Measurements from ENCODE around the gene HERC4. TPM values are rescaled to one million over a fixed set of nuclear protein-coding genes. Genes with fewer than 3 reads are reported as not detected.
"Not testable (repeated sequence)": the region's sequence is repeated elsewhere in the genome, so short reads cannot be mapped to it uniquely, and the experiment has no call there.

Gene HERC4
- polyA plus RNA-seq, 1 donor from 2014 or later, result 45.6 TPM

DNA sequence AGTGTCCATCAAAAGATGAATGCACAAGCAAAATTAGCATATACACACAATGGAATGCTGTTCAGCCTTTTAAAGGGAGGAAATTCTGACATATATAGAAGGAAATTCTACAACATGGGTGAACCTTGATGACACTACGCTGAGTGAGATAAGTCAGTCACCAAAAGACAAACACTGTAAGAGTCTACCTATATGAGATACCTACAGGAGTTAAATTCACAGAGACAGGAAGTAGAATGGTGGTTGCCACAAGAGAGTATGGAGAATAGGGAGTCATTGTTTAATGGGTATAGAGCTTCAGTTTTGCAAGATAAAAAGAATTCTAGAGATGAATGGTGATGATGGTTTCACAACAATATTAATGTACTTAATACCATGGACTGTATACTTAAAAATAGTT is 51.8 kb downstream of the HERC4 start:
- Histone ChIP-seq H3K9me2 (ENCODE audit: insufficient read depth, low read length) (no peaks in the 10 kb centered on the region), H3K36me3 (ENCODE audit: insufficient read depth, low read length) (no peaks in the 10 kb centered on the region), H3K27ac (ENCODE audit: low read length) (no peak overlapping the region), H3F3A (ENCODE audit: insufficient read depth, low read length, poor library complexity, severe bottlenecking) (no peaks in the 10 kb centered on the region), H3K79me2 (replicated peaks; ENCODE audit: insufficient read depth, low read length) (no peaks in the 10 kb centered on the region), H3K9me3 (ENCODE audit: low read length) (no peaks in the 10 kb centered on the region), H4K20me1 (ENCODE audit: insufficient read depth) (no peaks in the 10 kb centered on the region), H3K4me3 (ENCODE audit: low read length) (no peak overlapping the region), H2AFZ (ENCODE audit: low read depth, low read length) (no peak overlapping the region), H3K27me3 (ENCODE audit: insufficient read depth, low read depth, low read length) (no peaks in the 10 kb centered on the region), H3K9ac (ENCODE audit: low read length) (no peak overlapping the region), H3K4me2 (ENCODE audit: low read length) (no peak overlapping the region)
- TF ChIP-seq TAF1 (IDR thresholded peaks at IDR 0.05; ENCODE audit: low read depth) (no peak), MXI1 (conservative IDR thresholded peaks at IDR 0.05; ENCODE audit: poor library complexity, severe bottlenecking) (no peak), POLR2AphosphoS5 (IDR thresholded peaks at IDR 0.05) (no peak)
- TF ChIP-seq, protein P1, sequence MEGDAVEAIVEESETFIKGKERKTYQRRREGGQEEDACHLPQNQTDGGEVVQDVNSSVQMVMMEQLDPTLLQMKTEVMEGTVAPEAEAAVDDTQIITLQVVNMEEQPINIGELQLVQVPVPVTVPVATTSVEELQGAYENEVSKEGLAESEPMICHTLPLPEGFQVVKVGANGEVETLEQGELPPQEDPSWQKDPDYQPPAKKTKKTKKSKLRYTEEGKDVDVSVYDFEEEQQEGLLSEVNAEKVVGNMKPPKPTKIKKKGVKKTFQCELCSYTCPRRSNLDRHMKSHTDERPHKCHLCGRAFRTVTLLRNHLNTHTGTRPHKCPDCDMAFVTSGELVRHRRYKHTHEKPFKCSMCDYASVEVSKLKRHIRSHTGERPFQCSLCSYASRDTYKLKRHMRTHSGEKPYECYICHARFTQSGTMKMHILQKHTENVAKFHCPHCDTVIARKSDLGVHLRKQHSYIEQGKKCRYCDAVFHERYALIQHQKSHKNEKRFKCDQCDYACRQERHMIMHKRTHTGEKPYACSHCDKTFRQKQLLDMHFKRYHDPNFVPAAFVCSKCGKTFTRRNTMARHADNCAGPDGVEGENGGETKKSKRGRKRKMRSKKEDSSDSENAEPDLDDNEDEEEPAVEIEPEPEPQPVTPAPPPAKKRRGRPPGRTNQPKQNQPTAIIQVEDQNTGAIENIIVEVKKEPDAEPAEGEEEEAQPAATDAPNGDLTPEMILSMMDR (IDR thresholded peaks at IDR 0.05; ENCODE audit: poor library complexity, severe bottlenecking), result no peak

DNA sequence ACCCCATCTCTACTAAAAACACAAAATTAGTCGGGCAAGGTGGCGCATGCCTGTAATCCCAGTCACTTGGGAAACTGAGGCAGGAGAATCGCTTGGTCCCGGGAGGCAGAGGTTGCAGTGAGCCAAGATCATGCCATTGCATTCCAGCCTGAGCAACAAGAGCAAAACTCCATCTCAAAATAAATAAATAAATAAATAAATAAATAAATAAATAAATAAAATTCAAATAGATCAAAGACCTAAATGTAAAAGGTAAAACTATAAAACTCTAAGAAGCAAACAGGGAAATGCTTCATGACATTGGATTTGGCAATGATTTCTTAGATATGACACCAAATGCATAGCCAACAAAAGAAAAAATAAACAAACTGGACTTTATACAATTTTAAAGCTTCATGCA is 52.8 kb downstream of the HERC4 start:
- not testable (repeated sequence) for H3K27me3 ChIP-seq (ENCODE audit: insufficient read depth, low read depth, low read length); H3K4me2 ChIP-seq (ENCODE audit: low read length); H3K27ac ChIP-seq (ENCODE audit: low read length); H3K9me2 ChIP-seq (ENCODE audit: insufficient read depth, low read length); H3K4me3 ChIP-seq (ENCODE audit: low read length); H4K20me1 ChIP-seq (ENCODE audit: insufficient read depth); H3K9me3 ChIP-seq (ENCODE audit: low read length); H3K36me3 ChIP-seq (ENCODE audit: insufficient read depth, low read length); H3F3A ChIP-seq (ENCODE audit: insufficient read depth, low read length, poor library complexity, severe bottlenecking); H2AFZ ChIP-seq (ENCODE audit: low read depth, low read length); H3K79me2 ChIP-seq (replicated peaks; ENCODE audit: insufficient read depth, low read length); H3K9ac ChIP-seq (ENCODE audit: low read length)

DNA sequence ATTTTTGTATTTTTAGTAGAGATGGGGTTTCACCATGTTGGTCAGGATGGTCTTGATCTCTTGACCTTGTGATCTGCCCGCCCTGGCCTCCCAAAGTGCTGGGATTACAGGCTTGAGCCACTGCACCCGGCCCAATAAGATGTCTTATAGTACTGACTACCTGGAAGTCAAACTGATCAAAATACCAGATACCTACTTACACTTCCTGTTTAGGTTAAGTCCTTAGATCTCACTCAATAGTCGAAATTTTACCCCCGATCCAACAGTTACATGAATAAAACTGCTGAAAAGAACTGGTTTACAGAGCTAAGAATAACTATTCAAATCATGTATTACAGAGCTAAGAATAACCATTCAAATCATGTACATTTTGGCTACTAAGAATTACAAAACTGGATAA is 58.6 kb downstream of the HERC4 start:
- not testable (repeated sequence) for H3K9me3 ChIP-seq (ENCODE audit: low read length); H2AFZ ChIP-seq (ENCODE audit: low read depth, low read length); H3K27ac ChIP-seq (ENCODE audit: low read length); H3K4me3 ChIP-seq (ENCODE audit: low read length); H3K27me3 ChIP-seq (ENCODE audit: insufficient read depth, low read depth, low read length); H3K9me2 ChIP-seq (ENCODE audit: insufficient read depth, low read length); H3K4me2 ChIP-seq (ENCODE audit: low read length); H3K9ac ChIP-seq (ENCODE audit: low read length); H3K79me2 ChIP-seq (replicated peaks; ENCODE audit: insufficient read depth, low read length); H4K20me1 ChIP-seq (ENCODE audit: insufficient read depth); H3F3A ChIP-seq (ENCODE audit: insufficient read depth, low read length, poor library complexity, severe bottlenecking); H3K36me3 ChIP-seq (ENCODE audit: insufficient read depth, low read length)

DNA sequence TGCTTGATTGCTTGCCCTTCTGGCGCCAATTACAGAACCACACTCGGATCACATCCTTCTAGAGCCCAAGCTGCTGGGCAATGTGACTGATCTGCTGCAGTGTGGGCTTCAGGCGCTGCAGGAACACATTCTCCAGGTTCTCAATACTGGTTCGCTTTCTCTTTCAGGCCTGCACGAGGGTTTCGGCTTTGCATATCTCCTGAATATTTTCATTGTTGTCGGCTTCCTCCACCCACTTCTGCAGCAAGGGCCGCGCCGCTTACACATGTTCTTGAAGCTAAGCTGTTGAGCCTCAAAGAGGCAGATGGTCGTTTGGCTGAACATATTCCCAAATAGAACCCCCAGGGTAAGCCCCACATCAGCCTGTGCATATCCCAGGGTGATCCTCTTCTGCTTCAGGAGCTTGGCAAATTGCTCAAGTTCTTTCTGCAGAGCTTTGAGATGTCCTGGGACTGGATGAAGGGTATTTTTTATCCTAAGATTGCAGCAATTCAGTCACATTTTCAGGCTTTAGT is 64.6 kb downstream of the HERC4 start:
- Histone ChIP-seq H2AFZ (ENCODE audit: low read depth, low read length) (no peak overlapping the region), H3K9ac (ENCODE audit: low read length) (no peak overlapping the region), H3K36me3 (ENCODE audit: insufficient read depth, low read length) (no peaks in the 10 kb centered on the region), H3K9me2 (ENCODE audit: insufficient read depth, low read length) (no peaks in the 10 kb centered on the region), H3K27ac (ENCODE audit: low read length) (no peak overlapping the region), H3K9me3 (ENCODE audit: low read length) (peaks cover 10% of the 10 kb centered on the region), H3K79me2 (replicated peaks; ENCODE audit: insufficient read depth, low read length) (no peaks in the 10 kb centered on the region), H3K27me3 (ENCODE audit: insufficient read depth, low read depth, low read length) (no peaks in the 10 kb centered on the region), H3K4me3 (ENCODE audit: low read length) (no peak overlapping the region), H3F3A (ENCODE audit: insufficient read depth, low read length, poor library complexity, severe bottlenecking) (no peaks in the 10 kb centered on the region), H4K20me1 (ENCODE audit: insufficient read depth) (no peaks in the 10 kb centered on the region), H3K4me2 (ENCODE audit: low read length) (no peak overlapping the region)
- no peak for TF ChIP-seq TAF1 (IDR thresholded peaks at IDR 0.05; ENCODE audit: low read depth)
- no peak for TF ChIP-seq EP300 (conservative IDR thresholded peaks at IDR 0.05; ENCODE audit: poor library complexity, severe bottlenecking)
- TF ChIP-seq POLR2AphosphoS5 (IDR thresholded peaks at IDR 0.05), result no peak
- TF ChIP-seq, protein P2, sequence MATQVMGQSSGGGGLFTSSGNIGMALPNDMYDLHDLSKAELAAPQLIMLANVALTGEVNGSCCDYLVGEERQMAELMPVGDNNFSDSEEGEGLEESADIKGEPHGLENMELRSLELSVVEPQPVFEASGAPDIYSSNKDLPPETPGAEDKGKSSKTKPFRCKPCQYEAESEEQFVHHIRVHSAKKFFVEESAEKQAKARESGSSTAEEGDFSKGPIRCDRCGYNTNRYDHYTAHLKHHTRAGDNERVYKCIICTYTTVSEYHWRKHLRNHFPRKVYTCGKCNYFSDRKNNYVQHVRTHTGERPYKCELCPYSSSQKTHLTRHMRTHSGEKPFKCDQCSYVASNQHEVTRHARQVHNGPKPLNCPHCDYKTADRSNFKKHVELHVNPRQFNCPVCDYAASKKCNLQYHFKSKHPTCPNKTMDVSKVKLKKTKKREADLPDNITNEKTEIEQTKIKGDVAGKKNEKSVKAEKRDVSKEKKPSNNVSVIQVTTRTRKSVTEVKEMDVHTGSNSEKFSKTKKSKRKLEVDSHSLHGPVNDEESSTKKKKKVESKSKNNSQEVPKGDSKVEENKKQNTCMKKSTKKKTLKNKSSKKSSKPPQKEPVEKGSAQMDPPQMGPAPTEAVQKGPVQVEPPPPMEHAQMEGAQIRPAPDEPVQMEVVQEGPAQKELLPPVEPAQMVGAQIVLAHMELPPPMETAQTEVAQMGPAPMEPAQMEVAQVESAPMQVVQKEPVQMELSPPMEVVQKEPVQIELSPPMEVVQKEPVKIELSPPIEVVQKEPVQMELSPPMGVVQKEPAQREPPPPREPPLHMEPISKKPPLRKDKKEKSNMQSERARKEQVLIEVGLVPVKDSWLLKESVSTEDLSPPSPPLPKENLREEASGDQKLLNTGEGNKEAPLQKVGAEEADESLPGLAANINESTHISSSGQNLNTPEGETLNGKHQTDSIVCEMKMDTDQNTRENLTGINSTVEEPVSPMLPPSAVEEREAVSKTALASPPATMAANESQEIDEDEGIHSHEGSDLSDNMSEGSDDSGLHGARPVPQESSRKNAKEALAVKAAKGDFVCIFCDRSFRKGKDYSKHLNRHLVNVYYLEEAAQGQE (IDR thresholded peaks at IDR 0.05; ENCODE audit: borderline replicate concordance), result no peak
- no peak for TF ChIP-seq RAD21 (conservative IDR thresholded peaks at IDR 0.05)
